Measurements from ENCODE around the gene OR12D2. TPM values are rescaled to one million over a fixed set of nuclear protein-coding genes. Genes with fewer than 3 reads are reported as not detected.

The OR12D2 gene
- total and polyA plus RNA-seq, 2 of the 4 experiments (the other 2 are of a cell fraction), result not detected

DNA sequence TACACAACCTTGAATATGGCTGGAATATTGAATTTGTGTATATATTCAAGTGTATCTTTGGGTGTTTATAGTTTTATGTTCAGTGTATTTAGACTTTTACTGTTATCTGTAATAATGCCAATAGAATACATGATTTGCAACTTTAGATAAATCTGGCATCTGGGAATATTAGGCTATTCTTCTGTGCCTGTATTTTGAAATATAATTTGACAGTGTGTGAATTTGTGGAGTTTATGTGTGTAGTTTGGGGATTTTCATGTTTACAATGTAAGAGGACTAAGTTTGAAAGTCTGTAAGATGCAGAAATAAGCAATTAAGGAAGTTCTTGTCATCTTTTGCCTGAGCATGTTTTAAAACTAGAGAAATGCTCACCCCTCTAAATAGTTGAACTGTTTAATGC is 43.6 kb downstream of the OR12D2 start, which contains the start of gene OR10C1:
OR10C1 (plus strand) TSS at position 301 of the 400 bp plus-strand sequence. CDS start 710 bp downstream, outside the sequence.
- no peak within 1 kb of the TSS for H3K14ac ChIP-seq (replicated peaks; ENCODE audit: low read depth, low read length)
- H4K5ac ChIP-seq (ENCODE audit: low read depth, low read length), result no peak within 1 kb of the TSS
- no peak within 1 kb of the TSS for H4K91ac ChIP-seq (ENCODE audit: insufficient read depth, low read depth, low read length)
- no peak for DNase-seq
- no peak within 1 kb of the TSS for H2BK5ac ChIP-seq (ENCODE audit: low read depth, low read length, poor library complexity, severe bottlenecking)
- H3K18ac ChIP-seq (ENCODE audit: low read depth, low read length), result no peak within 1 kb of the TSS
- no peak within 1 kb of the TSS for H2AFZ ChIP-seq (replicated peaks; ENCODE audit: low read length, poor library complexity)
- CTCF ChIA-PET, result no interaction called here
- H2BK15ac ChIP-seq (ENCODE audit: low read depth, low read length), result no peak within 1 kb of the TSS
- H3K9ac ChIP-seq (ENCODE audit: low read depth, low read length), result no peak within 1 kb of the TSS
- H4K20me1 ChIP-seq (ENCODE audit: insufficient read depth, low read length), result no peaks in the 10 kb centered on the region
- TF ChIP-seq SMC3 (IDR thresholded peaks at IDR 0.05; ENCODE audit: low read depth, low read length) (no peak), CHD1 (IDR thresholded peaks at IDR 0.05; ENCODE audit: low read depth, low read length) (no peak), RCOR1 (IDR thresholded peaks at IDR 0.05; ENCODE audit: insufficient replicate concordance, low read length) (no peak)
- BruUV-seq (replicated peaks), result no TSS peak
- H3K23ac ChIP-seq (ENCODE audit: low read depth, low read length), result no peak within 1 kb of the TSS
- no peak within 1 kb of the TSS for H3K27ac ChIP-seq (ENCODE audit: insufficient read depth, low read length)
- POLR2A ChIA-PET (ENCODE audit: unreplicated experiment), result no interaction called here
- in situ Hi-C loops (cut with MboI; ENCODE audit: low sequenced_read_pairs), result no loop called here
- no peak within 1 kb of the TSS for H2BK20ac ChIP-seq (ENCODE audit: low read depth, low read length)
- H3K4me2 ChIP-seq (ENCODE audit: low read depth, low read length), result no peak within 1 kb of the TSS
- H4K8ac ChIP-seq (ENCODE audit: low read depth in 2 of 2, low read length in 2 of 2), result no peak within 1 kb of the TSS
- no peaks in the 10 kb centered on the region for H3K27me3 ChIP-seq (ENCODE audit: control insufficient read depth, insufficient read depth, low read length)
- dilution Hi-C loops (cut with HindIII; ENCODE audit: low sequenced_read_pairs, unreplicated experiment), result no loop called here
- no peak within 1 kb of the TSS for H2AK9ac ChIP-seq (replicated peaks; ENCODE audit: low read depth, low read length, poor library complexity)
- no peaks in the 10 kb centered on the region for H3K9me1 ChIP-seq (ENCODE audit: insufficient read depth, low read length)
- no peak within 1 kb of the TSS for H2AK5ac ChIP-seq (ENCODE audit: low read depth, low read length)
- no peak within 1 kb of the TSS for H3K4ac ChIP-seq (ENCODE audit: low read depth, low read length)
- H3K4me3 ChIP-seq (ENCODE audit: insufficient read depth, low read depth, low read length), result no peak within 1 kb of the TSS
- ATAC-seq (ENCODE audit: low read depth), result no peak
- no peak within 1 kb of the TSS for H2BK120ac ChIP-seq (ENCODE audit: low read depth, low read length)
- H3K9me3 ChIP-seq (ENCODE audit: control insufficient read depth, insufficient read depth, low read length), result peaks cover 13% of the 10 kb centered on the region
- intact Hi-C loops (cut with micrococcal nuclease), result no loop called here
- no peaks in the 10 kb centered on the region for H3K4me1 ChIP-seq (ENCODE audit: control insufficient read depth, insufficient read depth, low read length)
- no peaks in the 10 kb centered on the region for H3K79me1 ChIP-seq (ENCODE audit: low read depth in 1 of 2, low read length in 2 of 2)
- no peak within 1 kb of the TSS for H3K56ac ChIP-seq (ENCODE audit: extremely low read depth, insufficient read depth, low read length)
- no peaks in the 10 kb centered on the region for H3K36me3 ChIP-seq (ENCODE audit: control insufficient read depth, insufficient read depth, low read length)

All from IMR-90 (cell line).